DOHH2 (cell line): ENCODE measurements around the gene TSPAN4.

Source experiments
- H3F3A ChIP-seq: fragments of 200-600 bp; sonication (generic), shearing (Covaris generic); 2 replicates; pipeline ENCODE4 v1.6.0; 2016; ENCODE audit warnings: antibody characterized with exemption, mild to moderate bottlenecking; ENCODE audit not compliant: control insufficient read depth, insufficient read depth
- H3K27ac ChIP-seq: fragments of 200-600 bp; sonication (generic); 2 replicates; pipeline ENCODE4 v1.5.1; 2014; ENCODE audit warnings: low read depth, mild to moderate bottlenecking, low read length, moderate library complexity
- H3K27me3 ChIP-seq: fragments of 200-600 bp; sonication (generic); 2 replicates; pipeline ENCODE4 v1.6.1; 2014; ENCODE audit warnings: mild to moderate bottlenecking, low read length, mixed read lengths; ENCODE audit not compliant: control insufficient read depth
- H3K36me3 ChIP-seq: fragments of 200-600 bp; sonication (generic); 2 replicates; pipeline ENCODE4 v1.6.1; 2014; ENCODE audit warnings: mild to moderate bottlenecking, low read length, moderate library complexity, mixed read lengths; ENCODE audit not compliant: control insufficient read depth
- H3K4me1 ChIP-seq: fragments of 200-600 bp; sonication (generic); 2 replicates; pipeline ENCODE4 v1.6.1; 2014; ENCODE audit warnings: mild to moderate bottlenecking, low read length, mixed read lengths; ENCODE audit not compliant: control insufficient read depth
- H3K4me2 ChIP-seq: fragments of 200-600 bp; sonication (generic); 2 replicates; pipeline ENCODE4 v1.6.0; 2014; ENCODE audit warnings: mild to moderate bottlenecking, low read length, moderate library complexity
- H3K4me3 ChIP-seq: fragments of 200-600 bp; sonication (generic); 2 replicates; pipeline ENCODE4 v1.5.1; 2014; ENCODE audit warnings: mild to moderate bottlenecking, low read length, mixed read lengths
- H3K79me2 ChIP-seq: fragments of 200-600 bp; sonication (generic); 2 replicates; pipeline ENCODE4 v1.6.1; 2014; ENCODE audit warnings: mild to moderate bottlenecking, low read length, mixed read lengths; ENCODE audit not compliant: control insufficient read depth
- H3K9me2 ChIP-seq: fragments of 200-600 bp; sonication (generic); replicated peaks from 2 replicates; pipeline ENCODE4 v1.6.1; 2014; ENCODE audit warnings: mild to moderate bottlenecking, low read length, mixed read lengths; ENCODE audit not compliant: control insufficient read depth
- H3K9me3 ChIP-seq: fragments of 200-600 bp; sonication (generic); 2 replicates; pipeline ENCODE4 v1.6.1; 2014; ENCODE audit warnings: antibody characterized with exemption, low read length, mixed read lengths; ENCODE audit not compliant: control insufficient read depth, insufficient read depth
- H4K20me1 ChIP-seq: fragments of 200-600 bp; sonication (generic); 2 replicates; pipeline ENCODE4 v1.6.0; 2014; ENCODE audit warnings: low read depth, mild to moderate bottlenecking, antibody characterized with exemption, low read length, moderate library complexity; ENCODE audit not compliant: control insufficient read depth, insufficient read depth
- EZH2phosphoT487 ChIP-seq: fragments of 200-600 bp; sonication (generic); IDR thresholded peaks from 2 replicates; pipeline ENCODE4 v1.6.1; 2017; ENCODE audit warnings: borderline replicate concordance, mild to moderate bottlenecking, antibody characterized with exemption, low read length, moderate library complexity, mixed read lengths
- TF ChIP-seq, protein P1 (sequence below): fragments of 200-600 bp; sonication (generic); IDR thresholded peaks from one replicate; pipeline ENCODE4 v1.5.1; 2014; ENCODE audit warnings: antibody characterized with exemption, mild to moderate bottlenecking, low read depth, low read length; ENCODE audit not compliant: poor library complexity, severe bottlenecking

Gene TSPAN4

GRCh38 chr11:910044-910588, 67.5 kb downstream of the TSPAN4 start:
- Histone ChIP-seq H3F3A (no peaks in the 10 kb centered on the region), H3K9me3 (no peaks in the 10 kb centered on the region), H3K36me3 (peaks cover 27% of the 10 kb centered on the region), H3K27me3 (no peaks in the 10 kb centered on the region), H3K4me2 (peak overlapping the region; percentile 89), H3K4me1 (peaks cover 24% of the 10 kb centered on the region), H4K20me1 (0 out of 2 replicates have a peak, but pooled peaks cover 3% of the 10 kb centered on the region), H3K79me2 (peaks cover 47% of the 10 kb centered on the region), H3K9me2 (no peaks in the 10 kb centered on the region), H3K4me3 (peak overlapping the region; percentile 98), H3K27ac (peak overlapping the region; percentile 29)
- TF ChIP-seq, protein P1, sequence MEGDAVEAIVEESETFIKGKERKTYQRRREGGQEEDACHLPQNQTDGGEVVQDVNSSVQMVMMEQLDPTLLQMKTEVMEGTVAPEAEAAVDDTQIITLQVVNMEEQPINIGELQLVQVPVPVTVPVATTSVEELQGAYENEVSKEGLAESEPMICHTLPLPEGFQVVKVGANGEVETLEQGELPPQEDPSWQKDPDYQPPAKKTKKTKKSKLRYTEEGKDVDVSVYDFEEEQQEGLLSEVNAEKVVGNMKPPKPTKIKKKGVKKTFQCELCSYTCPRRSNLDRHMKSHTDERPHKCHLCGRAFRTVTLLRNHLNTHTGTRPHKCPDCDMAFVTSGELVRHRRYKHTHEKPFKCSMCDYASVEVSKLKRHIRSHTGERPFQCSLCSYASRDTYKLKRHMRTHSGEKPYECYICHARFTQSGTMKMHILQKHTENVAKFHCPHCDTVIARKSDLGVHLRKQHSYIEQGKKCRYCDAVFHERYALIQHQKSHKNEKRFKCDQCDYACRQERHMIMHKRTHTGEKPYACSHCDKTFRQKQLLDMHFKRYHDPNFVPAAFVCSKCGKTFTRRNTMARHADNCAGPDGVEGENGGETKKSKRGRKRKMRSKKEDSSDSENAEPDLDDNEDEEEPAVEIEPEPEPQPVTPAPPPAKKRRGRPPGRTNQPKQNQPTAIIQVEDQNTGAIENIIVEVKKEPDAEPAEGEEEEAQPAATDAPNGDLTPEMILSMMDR: no peak
- no peak for TF ChIP-seq EZH2phosphoT487

DNA sequence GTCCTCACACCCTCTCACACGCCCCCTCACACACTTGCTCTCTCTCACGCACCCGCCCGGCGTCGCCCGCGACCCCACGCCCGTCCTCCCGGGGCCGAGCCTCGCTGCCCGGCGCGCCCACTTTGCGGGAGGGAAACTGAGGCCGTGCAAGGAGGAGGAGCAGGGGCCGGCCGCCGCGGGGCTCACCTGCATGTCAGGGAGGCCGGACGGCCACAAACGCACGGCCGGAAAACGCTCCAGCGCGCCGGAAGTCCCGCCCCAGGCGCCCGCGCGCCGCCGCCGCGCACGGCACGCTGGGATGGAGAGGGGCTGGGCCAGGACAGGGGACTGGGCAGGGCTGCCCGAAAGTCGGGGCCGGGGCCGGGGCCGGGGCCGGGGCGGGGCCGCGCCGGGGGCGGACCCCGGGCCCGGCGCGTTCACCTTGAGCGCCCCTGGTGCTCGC, 68.0 kb downstream of the TSPAN4 start, which contains the start of gene CHID1:
Gene CHID1 (minus strand): TSS at position 222 of the 442 bp plus-strand sequence. CDS start 5,994 bp downstream, outside the sequence.
- no peaks in the 10 kb centered on the region for H3K27me3 ChIP-seq
- no peaks in the 10 kb centered on the region for H3K9me2 ChIP-seq
- peaks cover 46% of the 10 kb centered on the region for H3K79me2 ChIP-seq
- H3K36me3 ChIP-seq: peaks cover 26% of the 10 kb centered on the region
- H3K27ac ChIP-seq: peak within 1 kb of the TSS; percentile 51
- 0 out of 2 replicates have a peak, but pooled peaks cover 3% of the 10 kb centered on the region for H4K20me1 ChIP-seq
- H3K4me1 ChIP-seq: peaks cover 24% of the 10 kb centered on the region
- H3K9me3 ChIP-seq: no peaks in the 10 kb centered on the region
- peak within 1 kb of the TSS; percentile 98 for H3K4me3 ChIP-seq
- TF ChIP-seq EZH2phosphoT487: no peak
- TF ChIP-seq, protein P1: no peak
- H3K4me2 ChIP-seq: peak within 1 kb of the TSS; percentile 98
- H3F3A ChIP-seq: no peaks in the 10 kb centered on the region

DNA sequence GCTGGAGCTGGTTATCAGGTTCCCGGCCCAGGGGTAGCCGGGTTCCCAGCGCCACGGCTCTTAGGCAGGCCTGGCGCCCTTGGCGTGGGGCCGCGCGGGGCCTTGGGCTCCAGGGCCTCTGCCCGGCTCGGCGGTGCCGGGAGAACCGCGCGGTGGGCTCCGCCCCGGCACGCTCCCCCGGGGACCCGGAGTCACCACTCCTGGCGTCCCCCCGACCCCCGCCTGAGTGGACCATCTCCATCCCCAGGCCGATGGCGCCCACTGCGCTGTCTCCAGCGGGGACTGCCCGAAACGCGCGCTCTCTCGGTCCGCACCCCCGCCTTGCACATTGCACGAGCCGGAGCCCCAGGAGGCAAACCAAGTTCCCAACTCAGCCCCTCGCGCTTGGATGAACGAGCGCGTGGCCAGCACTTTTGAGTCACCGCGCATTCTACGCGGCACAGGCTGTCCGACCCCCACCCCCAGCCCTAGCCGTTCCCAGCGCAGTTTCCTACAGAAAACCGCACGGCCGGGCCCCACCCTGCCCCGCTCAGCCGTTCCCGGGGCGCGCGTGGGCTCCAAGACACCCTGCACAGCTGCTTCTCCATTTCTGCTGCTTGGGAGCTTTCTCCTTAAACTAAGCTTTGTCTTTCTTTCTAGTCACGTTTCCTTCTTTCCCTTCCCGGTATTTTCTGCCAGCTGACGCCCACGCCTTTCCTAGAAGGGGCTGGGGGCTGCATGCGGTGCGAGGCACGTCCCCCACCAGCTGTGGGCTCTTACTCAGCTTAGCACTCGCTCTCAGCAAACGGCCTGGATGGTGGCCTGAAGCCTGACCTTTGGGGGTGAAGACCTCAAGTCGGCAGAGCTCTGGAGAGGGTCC, 68.6 kb downstream of the TSPAN4 start:
- Histone ChIP-seq H3K27ac (peak overlapping the region; percentile 51), H3K9me3 (no peaks in the 10 kb centered on the region), H3K4me1 (peaks cover 24% of the 10 kb centered on the region), H3K36me3 (peaks cover 26% of the 10 kb centered on the region), H4K20me1 (0 out of 2 replicates have a peak, but pooled peaks cover 3% of the 10 kb centered on the region), H3K4me2 (peak overlapping the region; percentile 98), H3K9me2 (no peaks in the 10 kb centered on the region), H3F3A (no peaks in the 10 kb centered on the region), H3K4me3 (peak overlapping the region; percentile 98), H3K79me2 (peaks cover 42% of the 10 kb centered on the region), H3K27me3 (no peaks in the 10 kb centered on the region)
- TF ChIP-seq, protein P1: no peak
- TF ChIP-seq EZH2phosphoT487: no peak
